ENCODE measurements around the gene NRF1.

GRCh38 chr7:129567377-129567776 is 44.1 kb upstream of the NRF1 start:
- TF ChIP-seq ESRRA (CRISPR knock-in tag; IDR thresholded peaks at IDR 0.05; ENCODE audit: low read depth) (no peak), ZNF777 (CRISPR knock-in tag; IDR thresholded peaks at IDR 0.05) (no peak), HDAC2 (CRISPR knock-in tag; IDR thresholded peaks at IDR 0.05) (no peak), RAD21 (CRISPR knock-in tag; IDR thresholded peaks at IDR 0.05) (no peak), BHLHE40 (IDR thresholded peaks at IDR 0.05; ENCODE audit: low read length) (no peak), POLR2AphosphoS5 (IDR thresholded peaks at IDR 0.05; ENCODE audit: low read depth, low read length) (no peak), ZBTB8A (CRISPR knock-in tag; IDR thresholded peaks at IDR 0.05; ENCODE audit: borderline replicate concordance, low read depth) (no peak), USF2 (IDR thresholded peaks at IDR 0.05; ENCODE audit: low read depth, low read length) (no peak), USF2 (CRISPR knock-in tag; IDR thresholded peaks at IDR 0.05; ENCODE audit: borderline replicate concordance) (no peak)
